ENCODE results near the gene RNU6-9. TPM values are rescaled to one million over a fixed set of nuclear protein-coding genes. Genes with fewer than 3 reads are reported as not detected.
A peak's percentile ranks its signal among the peaks of the same experiment; 100 is the strongest.

Gene RNU6-9
- total RNA-seq, 1 donor, result not detected

DNA sequence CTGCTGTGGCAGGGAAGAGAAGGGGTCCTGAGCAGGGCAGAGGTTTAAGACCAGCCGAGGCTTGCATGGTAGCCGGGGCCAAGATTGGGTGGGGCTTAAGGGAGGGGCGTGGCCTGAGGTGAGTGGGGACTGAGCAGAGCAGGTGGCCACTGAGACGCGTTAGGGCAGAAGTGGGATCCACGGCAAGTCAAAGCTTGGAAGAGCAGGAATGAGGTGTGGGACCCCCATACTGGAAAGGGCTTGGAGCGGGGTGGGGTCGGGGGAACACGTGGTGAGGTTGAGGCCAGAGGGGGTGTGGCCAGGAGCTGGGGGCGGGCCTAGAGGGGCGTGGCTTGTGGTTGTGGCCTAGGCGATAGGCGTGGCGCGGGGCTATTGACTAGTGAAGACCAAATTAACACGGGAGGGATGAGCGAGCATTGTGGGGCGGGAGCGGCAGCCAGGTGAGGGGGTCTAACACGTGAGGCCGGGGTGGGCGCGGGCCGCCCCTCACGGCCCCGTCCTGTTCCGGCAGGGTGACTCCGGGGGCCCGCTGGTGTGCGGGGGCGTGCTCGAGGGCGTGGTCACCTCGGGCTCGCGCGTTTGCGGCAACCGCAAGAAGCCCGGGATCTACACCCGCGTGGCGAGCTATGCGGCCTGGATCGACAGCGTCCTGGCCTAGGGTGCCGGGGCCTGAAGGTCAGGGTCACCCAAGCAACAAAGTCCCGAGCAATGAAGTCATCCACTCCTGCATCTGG is 30.5 kb upstream of the RNU6-9 start:
- H3K4me3 ChIP-seq (ENCODE audit: low read depth, low read length), result no peak overlapping the region
- peak; percentile 60 for DNase-seq (ENCODE audit: low read depth)
- TF ChIP-seq, protein P1, sequence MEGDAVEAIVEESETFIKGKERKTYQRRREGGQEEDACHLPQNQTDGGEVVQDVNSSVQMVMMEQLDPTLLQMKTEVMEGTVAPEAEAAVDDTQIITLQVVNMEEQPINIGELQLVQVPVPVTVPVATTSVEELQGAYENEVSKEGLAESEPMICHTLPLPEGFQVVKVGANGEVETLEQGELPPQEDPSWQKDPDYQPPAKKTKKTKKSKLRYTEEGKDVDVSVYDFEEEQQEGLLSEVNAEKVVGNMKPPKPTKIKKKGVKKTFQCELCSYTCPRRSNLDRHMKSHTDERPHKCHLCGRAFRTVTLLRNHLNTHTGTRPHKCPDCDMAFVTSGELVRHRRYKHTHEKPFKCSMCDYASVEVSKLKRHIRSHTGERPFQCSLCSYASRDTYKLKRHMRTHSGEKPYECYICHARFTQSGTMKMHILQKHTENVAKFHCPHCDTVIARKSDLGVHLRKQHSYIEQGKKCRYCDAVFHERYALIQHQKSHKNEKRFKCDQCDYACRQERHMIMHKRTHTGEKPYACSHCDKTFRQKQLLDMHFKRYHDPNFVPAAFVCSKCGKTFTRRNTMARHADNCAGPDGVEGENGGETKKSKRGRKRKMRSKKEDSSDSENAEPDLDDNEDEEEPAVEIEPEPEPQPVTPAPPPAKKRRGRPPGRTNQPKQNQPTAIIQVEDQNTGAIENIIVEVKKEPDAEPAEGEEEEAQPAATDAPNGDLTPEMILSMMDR (IDR thresholded peaks at IDR 0.05; ENCODE audit: insufficient read depth, low read depth, low read length), result no peak

DNA sequence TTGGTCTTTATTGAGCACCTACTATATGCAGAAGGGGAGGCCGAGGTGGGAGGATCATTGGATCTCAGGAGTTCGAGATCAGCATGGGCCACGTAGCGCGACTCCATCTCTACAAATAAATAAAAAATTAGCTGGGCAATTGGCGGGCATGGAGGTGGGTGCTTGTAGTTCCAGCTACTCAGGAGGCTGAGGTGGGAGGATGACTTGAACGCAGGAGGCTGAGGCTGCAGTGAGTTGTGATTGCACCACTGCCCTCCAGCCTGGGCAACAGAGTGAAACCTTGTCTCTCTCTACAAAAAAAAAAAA is 30.0 kb upstream of the RNU6-9 start:
- DNase-seq (ENCODE audit: low read depth), result no peak
- TF ChIP-seq, protein P1 (IDR thresholded peaks at IDR 0.05; ENCODE audit: insufficient read depth, low read depth, low read length), result no peak
- no peak overlapping the region for H3K4me3 ChIP-seq (ENCODE audit: low read depth, low read length)

DNA sequence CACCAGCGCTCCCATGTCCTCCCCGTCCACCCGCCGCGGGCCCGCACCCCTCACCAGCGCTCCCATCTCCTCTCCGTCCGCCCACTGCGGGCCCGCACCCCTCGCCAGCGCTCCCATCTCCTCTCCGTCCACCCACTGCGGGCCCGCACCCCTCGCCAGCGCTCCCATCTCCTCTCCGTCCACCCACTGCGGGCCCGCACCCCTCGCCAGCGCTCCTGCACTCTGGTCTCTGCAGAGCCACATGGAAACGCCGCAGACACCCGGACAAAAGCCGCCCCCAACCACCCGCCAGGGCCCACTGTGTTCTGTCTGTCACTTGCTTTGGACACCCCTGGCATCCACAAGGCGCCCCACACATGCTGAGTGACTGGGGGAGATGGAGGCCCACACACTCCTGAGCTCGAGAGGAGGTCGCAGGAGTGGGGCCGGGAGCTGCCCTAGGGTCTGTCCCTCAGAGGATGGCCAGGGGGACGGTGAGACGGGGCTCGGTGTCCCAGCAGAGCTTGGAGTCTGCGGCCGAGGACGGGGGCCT is 26.4 kb upstream of the RNU6-9 start:
- TF ChIP-seq, protein P1 (IDR thresholded peaks at IDR 0.05; ENCODE audit: insufficient read depth, low read depth, low read length), result no peak
- DNase-seq (ENCODE audit: low read depth), result no peak
- H3K4me3 ChIP-seq (ENCODE audit: low read depth, low read length), result no peak overlapping the region

DNA sequence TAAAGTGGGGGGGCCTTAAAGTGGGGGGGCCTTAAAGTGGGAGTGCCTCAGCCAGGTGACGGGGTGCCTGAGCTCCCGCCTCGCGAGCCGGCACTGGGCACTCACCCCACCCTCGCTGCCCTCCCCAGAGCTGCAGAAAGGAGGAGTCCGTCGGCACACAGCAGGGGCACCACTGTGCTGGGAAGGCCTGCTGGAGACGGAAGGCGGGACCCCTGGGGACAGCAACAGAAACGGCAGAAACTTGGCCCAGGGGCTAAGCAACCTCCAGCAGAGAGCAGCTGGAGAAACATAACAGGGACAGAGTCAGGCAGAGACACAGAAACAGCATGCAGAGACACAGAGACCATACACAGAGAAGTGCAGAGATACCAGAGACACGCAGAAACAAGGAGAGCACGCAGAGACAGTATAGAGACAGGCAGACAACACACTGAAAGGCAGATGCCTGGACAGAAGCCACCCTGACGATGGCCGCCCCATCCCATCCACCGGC is 25.9 kb upstream of the RNU6-9 start:
- TF ChIP-seq, protein P1 (IDR thresholded peaks at IDR 0.05; ENCODE audit: insufficient read depth, low read depth, low read length), result no peak
- no peak overlapping the region for H3K4me3 ChIP-seq (ENCODE audit: low read depth, low read length)
- DNase-seq (ENCODE audit: low read depth), result no peak

DNA sequence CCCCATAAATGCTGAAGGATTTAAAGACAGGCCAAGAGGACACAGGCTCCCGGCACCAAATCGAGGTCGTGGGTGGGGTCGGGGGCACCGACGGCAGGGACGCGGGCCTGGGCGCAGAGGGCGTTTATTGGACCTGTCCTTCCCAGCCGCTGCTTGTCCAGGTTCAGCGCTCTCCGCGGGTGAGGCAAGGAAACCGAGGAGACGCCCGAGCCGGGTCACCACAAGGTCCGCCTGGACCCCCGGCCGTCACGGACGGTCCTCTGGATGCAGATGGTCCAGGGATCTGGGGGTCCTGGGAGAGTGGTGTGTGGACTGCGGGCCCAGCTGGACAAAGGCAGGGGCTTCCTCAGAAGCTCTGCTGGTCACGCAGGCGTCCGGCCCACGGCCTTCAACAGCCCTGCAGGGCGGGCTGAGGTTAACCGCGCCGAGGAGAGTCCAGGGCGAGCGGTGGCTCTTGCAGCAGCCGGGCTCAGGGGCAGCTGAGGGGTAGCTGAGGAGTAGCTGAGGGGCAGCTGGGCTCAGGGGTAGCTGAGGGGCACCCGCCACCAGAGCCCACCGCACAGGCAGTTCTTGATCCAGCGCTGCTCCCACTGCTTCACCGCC is 25.3 kb upstream of the RNU6-9 start:
- no peak for DNase-seq (ENCODE audit: low read depth)
- TF ChIP-seq, protein P1 (IDR thresholded peaks at IDR 0.05; ENCODE audit: insufficient read depth, low read depth, low read length), result no peak
- H3K4me3 ChIP-seq (ENCODE audit: low read depth, low read length), result no peak overlapping the region

DNA sequence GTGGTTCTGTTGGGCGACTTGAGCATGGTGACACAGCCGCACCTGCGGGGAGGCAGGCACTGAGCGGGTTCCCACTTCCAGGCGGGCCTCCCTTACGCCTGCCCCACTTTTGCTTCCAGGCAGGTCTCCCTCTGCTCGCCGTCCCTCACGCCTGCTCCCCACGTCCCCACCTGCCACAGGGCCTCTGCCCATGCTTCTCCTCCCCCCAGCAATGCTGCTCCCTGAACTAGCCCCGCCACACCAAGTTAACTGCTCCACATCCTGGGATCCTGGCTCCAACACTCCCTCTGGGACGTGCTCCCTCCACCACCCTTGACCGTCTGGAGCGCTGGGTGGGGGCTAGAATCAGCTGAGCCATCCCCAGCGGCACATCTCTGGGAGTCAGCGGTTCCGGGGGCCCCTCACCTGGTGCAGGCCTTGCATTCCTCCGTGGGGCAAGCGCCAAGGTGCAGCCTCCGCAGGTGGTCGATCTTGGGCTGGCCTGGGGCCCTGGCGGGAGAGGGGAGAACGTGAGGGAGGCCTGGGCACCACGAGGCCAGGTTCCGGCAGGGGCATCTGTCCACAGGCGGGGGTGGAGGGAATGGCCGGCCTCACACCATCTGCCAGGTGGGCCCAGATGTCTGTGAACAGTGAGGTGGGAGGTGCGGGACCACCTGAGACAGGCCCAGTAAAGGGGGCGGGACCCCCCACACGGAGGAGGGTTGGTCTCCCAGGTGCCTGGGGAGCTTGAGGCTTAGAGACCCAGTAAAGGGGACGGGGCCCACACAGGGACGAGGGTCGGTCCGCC is 24.6 kb upstream of the RNU6-9 start:
- TF ChIP-seq, protein P1 (IDR thresholded peaks at IDR 0.05; ENCODE audit: insufficient read depth, low read depth, low read length), result no peak
- DNase-seq (ENCODE audit: low read depth), result no peak
- no peak overlapping the region for H3K4me3 ChIP-seq (ENCODE audit: low read depth, low read length)
